GM10266 (cell line): Measurements from ENCODE around the gene EVA1B.

Source experiments
- DNase-seq: peaks from one replicate; pipeline ENCODE4 v3.0.0; 2012; ENCODE audit errors: extremely low spot score
- CTCF ChIP-seq: IDR thresholded peaks from 2 replicates; pipeline ENCODE4 v1.5.1; 2012; ENCODE audit warnings: mild to moderate bottlenecking, low read depth; ENCODE audit not compliant: control insufficient read depth, insufficient read depth; ENCODE audit errors: missing control alignments

EVA1B gene

GRCh38 chr1:36352910-36353878, 29.7 kb upstream of the EVA1B start:
- TF ChIP-seq CTCF = no peak
- no peak for DNase-seq

- TF ChIP-seq CTCF = no peak
Measured at GRCh38 chr1:36352125-36352909, 28.9 kb upstream of the EVA1B start.

GRCh38 chr1:36351227-36351977, 28.0 kb upstream of the EVA1B start:
- DNase-seq = no peak
- TF ChIP-seq CTCF = no peak

More at GRCh38 chr1:36352125-36352909, 28.9 kb upstream of the EVA1B start:
- DNase-seq = no peak

GRCh38 chr1:36350659-36351226, 27.3 kb upstream of the EVA1B start:
- DNase-seq = no peak
- no peak for TF ChIP-seq CTCF

- DNase-seq = no peak
- no peak for TF ChIP-seq CTCF
Measured at GRCh38 chr1:36349839-36350238, 26.4 kb upstream of the EVA1B start.

- no peak for TF ChIP-seq CTCF
- DNase-seq = peak; percentile 79
Measured at GRCh38 chr1:36349241-36349671, 25.8 kb upstream of the EVA1B start.
